Measurements from ENCODE around the gene TERT.

DNA sequence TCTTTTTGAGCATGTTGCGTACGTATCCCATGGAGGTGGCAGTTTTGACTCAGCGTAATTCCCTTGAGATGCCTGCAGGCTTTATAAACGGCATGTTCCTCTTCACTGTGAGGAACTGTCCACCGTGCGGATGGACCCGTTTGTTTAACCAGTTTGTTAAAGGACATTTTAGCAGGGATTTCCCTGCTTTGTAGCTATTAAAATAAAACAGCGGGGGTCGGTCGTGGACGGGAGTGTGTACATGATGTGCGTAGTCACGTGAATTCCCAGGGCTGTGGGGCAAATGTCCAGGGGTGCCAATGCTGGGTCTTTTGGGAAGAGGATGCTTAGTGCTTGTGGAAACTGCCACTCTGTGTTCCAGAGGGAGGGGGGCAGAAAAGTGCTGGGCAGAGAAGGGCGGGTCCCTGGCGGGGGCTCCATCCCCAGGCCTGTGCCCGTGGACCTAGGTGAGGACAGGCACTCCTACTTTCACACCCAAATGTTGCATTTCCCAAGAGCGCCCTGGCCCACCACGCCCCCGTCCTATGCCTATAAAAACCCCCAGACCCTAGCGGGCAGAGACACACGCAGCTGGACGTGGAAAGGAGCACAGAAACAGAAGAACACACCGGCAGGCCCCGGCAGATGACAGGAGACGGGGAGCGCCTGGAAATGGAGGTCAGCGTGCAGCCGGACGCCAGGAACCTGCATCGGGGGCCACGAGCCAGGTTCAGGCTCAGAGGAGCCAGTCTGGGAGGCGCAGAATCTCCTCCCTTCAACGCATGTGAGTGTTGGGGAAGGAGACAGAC lies 4.0 kb upstream of the TERT start:
- TF ChIP-seq, protein P1, sequence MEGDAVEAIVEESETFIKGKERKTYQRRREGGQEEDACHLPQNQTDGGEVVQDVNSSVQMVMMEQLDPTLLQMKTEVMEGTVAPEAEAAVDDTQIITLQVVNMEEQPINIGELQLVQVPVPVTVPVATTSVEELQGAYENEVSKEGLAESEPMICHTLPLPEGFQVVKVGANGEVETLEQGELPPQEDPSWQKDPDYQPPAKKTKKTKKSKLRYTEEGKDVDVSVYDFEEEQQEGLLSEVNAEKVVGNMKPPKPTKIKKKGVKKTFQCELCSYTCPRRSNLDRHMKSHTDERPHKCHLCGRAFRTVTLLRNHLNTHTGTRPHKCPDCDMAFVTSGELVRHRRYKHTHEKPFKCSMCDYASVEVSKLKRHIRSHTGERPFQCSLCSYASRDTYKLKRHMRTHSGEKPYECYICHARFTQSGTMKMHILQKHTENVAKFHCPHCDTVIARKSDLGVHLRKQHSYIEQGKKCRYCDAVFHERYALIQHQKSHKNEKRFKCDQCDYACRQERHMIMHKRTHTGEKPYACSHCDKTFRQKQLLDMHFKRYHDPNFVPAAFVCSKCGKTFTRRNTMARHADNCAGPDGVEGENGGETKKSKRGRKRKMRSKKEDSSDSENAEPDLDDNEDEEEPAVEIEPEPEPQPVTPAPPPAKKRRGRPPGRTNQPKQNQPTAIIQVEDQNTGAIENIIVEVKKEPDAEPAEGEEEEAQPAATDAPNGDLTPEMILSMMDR (IDR thresholded peaks at IDR 0.05) = no peak
- no peak for TF ChIP-seq POLR2A (IDR thresholded peaks at IDR 0.05)
- no peak for TF ChIP-seq POLR2AphosphoS5 (IDR thresholded peaks at IDR 0.05)

Measured in stomach (tissue), 4 donors.